HG03025 (cell line): Measurements from ENCODE around the gene INVS.
"Not testable (repeated sequence)": the region's sequence is repeated elsewhere in the genome, so short reads cannot be mapped to it uniquely, and the experiment has no call there.

Experiments
- ATAC-seq: cut with Tn5 transposase; IDR thresholded peaks from one replicate; pipeline ENCODE4 v1.9.1; 2021; ENCODE audit warnings: mild to moderate bottlenecking, moderate library complexity; ENCODE audit not compliant: unreplicated experiment, low FRiP score

The INVS gene

DNA sequence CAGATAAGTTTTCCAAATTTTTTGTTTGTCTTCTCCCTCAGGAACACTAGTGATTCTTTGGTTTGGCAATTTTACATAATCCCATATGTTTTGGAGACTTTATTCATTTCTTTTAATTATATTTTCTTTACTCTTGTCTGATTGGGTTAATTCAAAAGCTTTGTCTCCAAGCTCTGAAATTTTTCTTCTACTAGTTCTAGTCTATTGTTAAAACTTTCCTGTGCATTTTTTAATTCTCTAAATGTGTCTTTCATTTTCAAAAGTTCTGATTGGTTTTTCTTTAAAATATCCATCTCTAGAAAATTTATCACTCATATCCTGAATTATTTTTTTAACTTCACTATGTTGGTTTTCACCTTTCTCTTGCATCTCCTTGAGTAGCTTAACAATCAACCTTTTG lies 92.2 kb downstream of the INVS start:
- ATAC-seq: no peak

DNA sequence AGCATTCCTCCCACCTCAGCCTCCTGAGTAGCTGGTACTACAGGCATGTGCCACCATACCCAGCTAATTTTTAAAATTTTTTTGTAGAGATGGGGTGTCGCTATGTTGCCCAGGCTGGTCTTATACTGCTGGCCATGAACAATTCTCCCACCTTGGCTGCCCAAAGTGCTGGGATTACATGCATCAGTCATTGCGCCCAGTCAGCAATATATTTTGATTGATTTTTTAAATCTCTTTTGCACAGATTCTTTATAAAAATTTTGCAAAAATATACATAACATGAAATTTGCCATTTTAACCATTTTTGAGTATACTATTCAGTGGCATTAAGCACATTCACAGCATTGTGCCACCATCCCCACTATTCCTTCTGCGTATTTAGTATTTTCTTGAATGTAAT lies 94.0 kb downstream of the INVS start:
- ATAC-seq: no peak

DNA sequence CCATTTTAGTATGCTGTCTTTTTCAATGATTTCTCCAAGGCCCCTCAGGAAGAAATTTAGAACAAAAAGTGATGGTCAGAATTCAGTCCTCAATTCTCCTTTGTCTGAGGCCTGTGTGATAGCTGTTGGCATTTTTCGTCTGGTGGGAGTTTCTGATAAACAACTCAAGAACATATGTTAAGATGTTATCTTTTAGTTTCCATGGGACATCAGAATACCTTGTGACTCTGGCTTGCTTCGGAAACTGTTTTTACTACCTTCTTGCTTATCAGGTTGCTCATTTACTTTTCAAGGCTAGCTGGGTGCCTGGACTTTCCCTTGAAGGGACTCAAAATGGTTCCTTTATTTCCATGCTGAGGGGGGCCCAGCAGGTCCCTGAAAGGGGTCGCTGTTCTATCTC lies 97.2 kb downstream of the INVS start:
- ATAC-seq: no peak

DNA sequence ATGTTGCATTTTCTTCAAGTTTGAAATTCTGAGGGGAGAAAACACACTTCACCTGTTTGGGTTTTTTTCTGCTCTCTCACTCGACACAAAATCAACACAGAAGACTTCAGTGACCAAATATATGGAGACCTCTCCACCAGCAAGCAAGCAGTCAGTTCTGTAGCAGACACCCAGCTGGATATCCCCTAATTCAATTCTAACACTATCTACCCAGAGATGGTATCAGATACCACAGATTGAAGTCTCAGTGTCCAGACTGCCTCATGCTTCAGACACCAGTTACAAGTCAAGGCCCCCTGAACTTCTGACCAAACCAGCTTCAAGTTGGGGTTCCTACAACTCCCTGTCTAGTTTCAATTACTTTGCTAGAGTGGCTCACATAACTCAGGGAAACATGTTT lies 97.8 kb downstream of the INVS start:
- ATAC-seq: no peak

DNA sequence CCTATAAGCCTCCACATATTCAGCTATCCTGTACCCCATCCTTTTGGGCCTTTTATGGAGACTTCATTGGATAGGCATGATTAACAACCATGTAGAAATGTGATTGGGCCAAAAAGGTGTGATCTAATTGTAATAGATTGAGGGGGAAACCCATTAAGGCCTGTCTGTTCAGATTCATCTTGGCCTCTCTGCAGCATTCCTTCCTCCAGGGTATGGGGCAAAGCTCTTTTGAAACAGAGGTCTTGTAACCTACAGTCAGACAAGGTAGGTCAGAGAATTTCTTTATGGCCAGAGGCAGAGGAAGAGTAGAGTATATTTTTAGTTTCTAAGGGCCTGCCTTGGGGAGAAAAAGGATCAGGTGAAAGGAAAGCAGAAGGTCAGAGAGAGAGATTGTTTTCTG lies 98.5 kb downstream of the INVS start:
- ATAC-seq: no peak

GRCh38 chr9:100202806-100203205 lies 103.8 kb downstream of the INVS start:
- no peak for ATAC-seq

- ATAC-seq: no peak
These were observed 105.8 kb downstream of the INVS start for GRCh38 chr9:100204796-100205195.

GRCh38 chr9:100206899-100207298 lies 107.9 kb downstream of the INVS start:
- ATAC-seq: no peak

- no peak for ATAC-seq
These were observed 109.6 kb downstream of the INVS start for GRCh38 chr9:100208673-100209072.

DNA sequence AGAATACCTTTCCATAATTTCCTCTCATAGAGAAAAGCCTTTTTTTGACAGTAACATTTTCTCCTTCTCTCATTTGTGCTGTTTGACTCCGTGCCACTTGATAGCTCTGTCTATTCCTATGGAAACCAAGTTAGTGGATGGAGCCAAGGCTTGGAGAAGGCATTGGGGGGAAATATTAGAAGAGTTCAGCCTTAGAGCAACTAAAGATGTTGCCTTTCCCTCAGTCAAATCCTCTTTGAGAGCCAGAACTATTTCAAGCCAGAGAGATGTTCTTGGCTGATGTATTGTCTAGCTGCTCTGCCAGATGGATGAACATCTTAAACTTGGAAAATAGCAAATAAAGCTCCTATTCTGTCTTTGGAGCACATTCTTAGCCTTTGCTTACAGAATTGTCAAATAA lies 112.4 kb downstream of the INVS start:
- ATAC-seq: no peak

GRCh38 chr9:100213730-100214477 lies 114.9 kb downstream of the INVS start:
- no peak for ATAC-seq

GRCh38 chr9:100216178-100216787 lies 117.2 kb downstream of the INVS start:
- ATAC-seq: peak; percentile 43

DNA sequence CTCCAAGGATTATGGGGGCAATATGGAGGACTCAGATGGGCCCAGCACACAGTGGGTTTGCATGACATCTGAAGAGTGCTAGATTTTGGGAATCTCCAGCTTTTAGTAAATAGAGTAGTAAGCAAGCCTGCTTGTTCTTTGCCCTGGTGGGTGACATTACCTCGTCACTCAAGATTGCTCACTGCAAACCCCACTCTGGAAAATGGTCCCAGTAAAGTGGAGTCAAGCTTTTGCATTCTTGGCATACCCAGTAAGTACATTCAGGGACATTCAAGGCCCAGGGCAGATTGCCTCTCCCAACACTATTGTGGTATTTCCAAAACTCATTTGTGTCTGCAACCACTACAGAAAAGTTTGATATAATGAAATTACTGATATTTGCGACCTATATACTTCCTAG lies 118.5 kb downstream of the INVS start:
- no peak for ATAC-seq

- no peak for ATAC-seq
These were observed 120.3 kb downstream of the INVS start for GRCh38 chr9:100219347-100219746.

GRCh38 chr9:100220936-100221335 lies 121.9 kb downstream of the INVS start:
- ATAC-seq: no peak

- ATAC-seq: no peak
These were observed 122.5 kb downstream of the INVS start for GRCh38 chr9:100221538-100221937.

- no peak for ATAC-seq
These were observed 123.6 kb downstream of the INVS start for GRCh38 chr9:100222674-100223073.

- no peak for ATAC-seq
These were observed 128.6 kb downstream of the INVS start for GRCh38 chr9:100227636-100228035.

- ATAC-seq: no peak
These were observed 129.4 kb downstream of the INVS start for GRCh38 chr9:100228352-100228869.

DNA sequence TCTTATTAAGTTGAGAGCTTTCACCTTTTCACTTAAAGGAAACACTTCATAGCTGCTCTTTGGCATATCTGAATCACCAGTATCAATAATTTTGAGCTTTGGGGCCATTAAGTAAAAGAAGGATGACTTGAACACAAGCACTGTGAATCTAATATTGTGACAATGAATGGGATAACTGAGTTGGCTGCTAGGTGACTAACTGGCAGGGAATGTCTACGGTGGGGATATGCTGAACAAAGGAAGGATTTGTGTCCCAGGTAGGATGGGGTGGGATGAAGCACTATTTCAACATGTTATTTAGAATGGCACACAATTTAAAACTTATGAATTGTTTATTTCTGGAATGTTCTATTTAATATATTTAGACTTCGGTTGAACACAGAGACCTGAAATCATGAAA lies 130.1 kb downstream of the INVS start:
- no peak for ATAC-seq

- ATAC-seq: no peak
These were observed 130.5 kb downstream of the INVS start for GRCh38 chr9:100229561-100229960.

- not testable (repeated sequence) for ATAC-seq
These were observed 137.9 kb downstream of the INVS start for GRCh38 chr9:100236986-100237385.
